Endothelial cell of umbilical vein (primary cell): Measurements from ENCODE around the gene UFSP2. TPM values are rescaled to one million over a fixed set of nuclear protein-coding genes. Genes with fewer than 3 reads are reported as not detected.

Experiments
- BruUV-seq: library from RNA; stranded (reverse); fragments of 400-500 nt; replicated peaks from 2 replicates; lab custom pipeline; 2021; lab: Mats Ljungman, UMichigan
- CTCF ChIA-PET: fragments of 300-600, 350-600 bp; sonication (Branson Sonifier 250); formaldehyde crosslinking; loops from one replicate; lab custom pipeline; 2021; ENCODE audit warnings: antibody characterized with exemption, inconsistent platforms; lab: Charles Lee
- POLR2A ChIA-PET: fragments of 300-600, 350-600 bp; sonication (Branson Sonifier 250); formaldehyde crosslinking; loops from one replicate; lab custom pipeline; 2021; ENCODE audit warnings: antibody characterized with exemption, inconsistent platforms; lab: Charles Lee
- DNase-seq: peaks from one replicate; pipeline ENCODE4 v3.0.0-alpha.2; 2011; ENCODE audit warnings: low read depth, low spot score
- FAIRE-seq: peaks from 2 replicates; lab custom pipeline; 2011; peaks lifted over from hg19 to GRCh38; lab: Jason Lieb, UNC
- H2AFZ ChIP-seq: 2 replicates; pipeline ENCODE4 v1.6.0; 2012; ENCODE audit warnings: low read depth, low read length, control low read depth, inconsistent platforms
- H3K27ac ChIP-seq: 2 replicates; pipeline ENCODE4 v1.5.1; 2011; ENCODE audit warnings: low read depth, mild to moderate bottlenecking, control low read depth, low read length, moderate library complexity; ENCODE audit not compliant: insufficient read depth
- H3K27me3 ChIP-seq, 2 experiments: 2 replicates each; pipeline versions ENCODE4 v1.6.0 to v1.6.1; 2011; ENCODE audit warnings: low read length in 2 of 2, mixed read lengths in 1 of 2; ENCODE audit not compliant: control insufficient read depth in 2 of 2, insufficient read depth in 2 of 2
- H3K36me3 ChIP-seq, 2 experiments: 2 replicates in 1 of 2; 3 replicates in 1 of 2; pipeline ENCODE4 v1.5.1; 2011; ENCODE audit warnings: low read length in 2 of 2, mild to moderate bottlenecking in 1 of 2, moderate library complexity in 1 of 2; ENCODE audit not compliant: control insufficient read depth in 2 of 2, insufficient read depth in 2 of 2; ENCODE audit errors: extremely low read depth in 1 of 2
- H3K4me1 ChIP-seq: 3 replicates; pipeline ENCODE4 v1.5.1; 2011; ENCODE audit warnings: mild to moderate bottlenecking, low read length; ENCODE audit not compliant: control insufficient read depth, insufficient read depth; ENCODE audit errors: extremely low read depth
- H3K4me2 ChIP-seq: 2 replicates; pipeline ENCODE4 v1.6.1; 2011; ENCODE audit warnings: low read length, control low read depth, mixed read lengths; ENCODE audit not compliant: insufficient read depth
- H3K4me3 ChIP-seq, 3 experiments: fragments of 200-600 bp in 1 of 3; sonication (generic), shearing (Covaris generic) in 1 of 3; replicated peaks in 1 of 3; 2 replicates each; pipeline ENCODE4 v1.5.1; 2011 to 2016; ENCODE audit warnings: control low read depth in 3 of 3, low read length in 3 of 3, mild to moderate bottlenecking in 2 of 3, inconsistent platforms in 1 of 3, low read depth in 1 of 3, moderate library complexity in 1 of 3; ENCODE audit not compliant: insufficient read depth in 1 of 3
- H3K79me2 ChIP-seq: 2 replicates; pipeline ENCODE4 v1.6.0; 2012; ENCODE audit warnings: low read length, inconsistent platforms; ENCODE audit not compliant: control insufficient read depth, insufficient read depth
- H3K9ac ChIP-seq: replicated peaks from 2 replicates; pipeline ENCODE3; 2011; ENCODE audit warnings: low read length, control low read depth; ENCODE audit not compliant: insufficient read depth; ENCODE audit errors: extremely low read depth
- H3K9me1 ChIP-seq: replicated peaks from 3 replicates; pipeline ENCODE4 v1.6.0; 2011; ENCODE audit warnings: mild to moderate bottlenecking, low read length; ENCODE audit not compliant: control insufficient read depth, insufficient read depth; ENCODE audit errors: extremely low read depth
- H3K9me3 ChIP-seq: replicated peaks from 2 replicates; pipeline ENCODE4 v1.5.1; 2012; ENCODE audit warnings: low read length, inconsistent platforms; ENCODE audit not compliant: control insufficient read depth, insufficient read depth
- H4K20me1 ChIP-seq: replicated peaks from 2 replicates; pipeline ENCODE3; 2011; ENCODE audit warnings: mild to moderate bottlenecking, low read length; ENCODE audit not compliant: control insufficient read depth, insufficient read depth; ENCODE audit errors: extremely low read depth
- CTCF ChIP-seq, 2 donors: IDR thresholded peaks; 1 replicate in 1 of 2; 2 replicates in 1 of 2; pipeline ENCODE4 v1.5.1; 2011; ENCODE audit warnings: low read length in 2 of 2, mild to moderate bottlenecking in 2 of 2, moderate library complexity in 2 of 2, control low read depth in 1 of 2, inconsistent platforms in 1 of 2, low read depth in 1 of 2; ENCODE audit not compliant: insufficient read depth in 1 of 2; ENCODE audit errors: extremely low read depth in 1 of 2
- EZH2 ChIP-seq: IDR thresholded peaks from 2 replicates; pipeline ENCODE4 v1.6.1; 2012; ENCODE audit warnings: borderline replicate concordance, low read depth, mild to moderate bottlenecking, moderate library complexity, low read length, inconsistent platforms; ENCODE audit not compliant: severe bottlenecking
- FOS ChIP-seq: IDR thresholded peaks from 2 replicates; pipeline ENCODE4 v1.6.1; 2011; ENCODE audit warnings: mild to moderate bottlenecking, low read length, moderate library complexity, borderline replicate concordance; ENCODE audit not compliant: insufficient read depth
- GATA2 ChIP-seq: IDR thresholded peaks from 2 replicates; pipeline ENCODE4 v1.7.0; 2011; ENCODE audit warnings: low read depth, mild to moderate bottlenecking, moderate library complexity, mixed read lengths, low read length; ENCODE audit not compliant: insufficient read length, insufficient read depth
- JUN ChIP-seq: IDR thresholded peaks from 2 replicates; pipeline ENCODE4 v1.6.1; 2011; ENCODE audit warnings: borderline replicate concordance, low read depth; ENCODE audit not compliant: insufficient read length, insufficient read depth
- MAX ChIP-seq: IDR thresholded peaks from 2 replicates; pipeline ENCODE4 v1.6.1; 2011; ENCODE audit not compliant: insufficient read depth, insufficient read length
- MYC ChIP-seq: IDR thresholded peaks from one replicate; pipeline ENCODE4 v1.6.1; 2011; ENCODE audit warnings: mild to moderate bottlenecking, low read depth, low read length
- POLR2A ChIP-seq: IDR thresholded peaks from 2 replicates; pipeline ENCODE4 v1.6.1; 2012; ENCODE audit warnings: low read depth, mild to moderate bottlenecking, control low read depth, low read length
- POLR2AphosphoS5 ChIP-seq: IDR thresholded peaks from 2 replicates; pipeline ENCODE4 v1.6.1; 2012; ENCODE audit warnings: low read depth, mild to moderate bottlenecking, control low read depth, low read length, moderate library complexity; ENCODE audit not compliant: insufficient read depth
- dilution Hi-C: fragments of 300-500 bp; cut with MboI; formaldehyde crosslinking; loops from one replicate; pipeline ENCODE4 v1.15.0; 2019; ENCODE audit warnings: low sequenced_read_pairs; ENCODE audit not compliant: extremely low pct_ligation_motif_present
- intact Hi-C: fragments of 100-400 bp; cut with micrococcal nuclease; formaldehyde crosslinking; loops from one replicate; pipeline ENCODE4 v1.10.0; 2022
- polyA plus RNA-seq, 4 experiments: library from polyadenylated mRNA; depleted of rRNA in 3 of 4; stranded (reverse) in 3 of 4; unstranded in 1 of 4; fragments of >200 nt; gene quantifications; 2 replicates each; pipeline versions ENCODE4 v1.2.1 to v1.2.3, GENCODE V29; 2011 to 2012; ENCODE audit warnings: missing spikeins in 1 of 4
- total RNA-seq: library from RNA; stranded (reverse); gene quantifications from 2 replicates; pipeline ENCODE4 v1.2.3, GENCODE V29; 2021

UFSP2 gene
- total and polyA plus RNA-seq, 2 donors (not counting 3 experiments of a cell fraction or from before 2014, with no cell fraction given): 25.2 to 26.7 TPM

GRCh38 chr4:185378264-185378663 lies 47.5 kb downstream of the UFSP2 start:
- Histone ChIP-seq H3K27me3 (no peaks in the 10 kb centered on the region), H3K27ac (no peak overlapping the region), H3K4me1 (peaks cover 12% of the 10 kb centered on the region), H3K9me1 (no peaks in the 10 kb centered on the region), H2AFZ (no peak overlapping the region), H3K36me3 (peaks cover 0 to 3% of the 10 kb centered on the region in 2 experiments), H3K4me3 (no peak overlapping the region), H3K9ac (no peak overlapping the region), H3K4me2 (no peak overlapping the region), H4K20me1 (no peaks in the 10 kb centered on the region), H3K9me3 (no peaks in the 10 kb centered on the region), H3K79me2 (no peaks in the 10 kb centered on the region)
- POLR2A ChIA-PET: no interaction called here
- BruUV-seq: no TSS peak
- TF ChIP-seq CTCF (IDR thresholded peaks at IDR 0.05; ENCODE audit: extremely low read depth in 1 of 2, insufficient read depth in 1 of 2, low read depth in 1 of 2, low read length in 2 of 2) (no peak), MYC (no peak), JUN (no peak), MAX (no peak), GATA2 (no peak), POLR2AphosphoS5 (no peak), POLR2A (no peak), EZH2 (no peak), FOS (no peak)
- FAIRE-seq: no peak
- CTCF ChIA-PET: no interaction called here
- dilution Hi-C loops (loop anchor here (25.0 kb wide), 1 partner anchor 91 kb away; no protein-coding TSS in a partner anchor), intact Hi-C loops (no loop called here)
- no peak for DNase-seq
